ENCODE measurements around the gene PKP3.
"Not testable (repeated sequence)": the region's sequence is repeated elsewhere in the genome, so short reads cannot be mapped to it uniquely, and the experiment has no call there.

PKP3 gene

DNA sequence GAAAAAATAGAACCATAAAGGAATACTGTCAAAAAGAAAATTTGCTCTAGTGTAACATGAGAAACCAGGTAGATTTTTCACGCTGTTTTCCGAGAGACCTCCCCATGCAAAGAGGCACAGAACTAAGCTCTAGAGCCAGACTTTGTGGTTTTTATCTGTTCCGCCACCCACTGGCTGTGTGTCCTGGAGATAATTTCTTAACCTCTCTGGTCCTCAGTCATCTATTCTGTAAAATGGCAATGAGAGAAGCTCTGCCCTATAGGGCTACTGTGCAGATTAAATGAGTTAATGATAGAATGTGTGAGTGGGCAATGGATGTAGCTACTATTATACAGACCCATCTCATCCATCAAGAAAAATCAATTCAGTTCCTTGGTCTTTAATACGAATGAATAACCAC lies 30.2 kb downstream of the PKP3 start (continued):
- TF ChIP-seq, protein P1, sequence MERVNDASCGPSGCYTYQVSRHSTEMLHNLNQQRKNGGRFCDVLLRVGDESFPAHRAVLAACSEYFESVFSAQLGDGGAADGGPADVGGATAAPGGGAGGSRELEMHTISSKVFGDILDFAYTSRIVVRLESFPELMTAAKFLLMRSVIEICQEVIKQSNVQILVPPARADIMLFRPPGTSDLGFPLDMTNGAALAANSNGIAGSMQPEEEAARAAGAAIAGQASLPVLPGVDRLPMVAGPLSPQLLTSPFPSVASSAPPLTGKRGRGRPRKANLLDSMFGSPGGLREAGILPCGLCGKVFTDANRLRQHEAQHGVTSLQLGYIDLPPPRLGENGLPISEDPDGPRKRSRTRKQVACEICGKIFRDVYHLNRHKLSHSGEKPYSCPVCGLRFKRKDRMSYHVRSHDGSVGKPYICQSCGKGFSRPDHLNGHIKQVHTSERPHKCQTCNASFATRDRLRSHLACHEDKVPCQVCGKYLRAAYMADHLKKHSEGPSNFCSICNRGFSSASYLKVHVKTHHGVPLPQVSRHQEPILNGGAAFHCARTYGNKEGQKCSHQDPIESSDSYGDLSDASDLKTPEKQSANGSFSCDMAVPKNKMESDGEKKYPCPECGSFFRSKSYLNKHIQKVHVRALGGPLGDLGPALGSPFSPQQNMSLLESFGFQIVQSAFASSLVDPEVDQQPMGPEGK (CRISPR knock-in tag; IDR thresholded peaks at IDR 0.05; ENCODE audit: borderline replicate concordance): no peak
- TF ChIP-seq GLIS3 (CRISPR knock-in tag; IDR thresholded peaks at IDR 0.05) (no peak), ESRRG (CRISPR knock-in tag; IDR thresholded peaks at IDR 0.05) (no peak)

DNA sequence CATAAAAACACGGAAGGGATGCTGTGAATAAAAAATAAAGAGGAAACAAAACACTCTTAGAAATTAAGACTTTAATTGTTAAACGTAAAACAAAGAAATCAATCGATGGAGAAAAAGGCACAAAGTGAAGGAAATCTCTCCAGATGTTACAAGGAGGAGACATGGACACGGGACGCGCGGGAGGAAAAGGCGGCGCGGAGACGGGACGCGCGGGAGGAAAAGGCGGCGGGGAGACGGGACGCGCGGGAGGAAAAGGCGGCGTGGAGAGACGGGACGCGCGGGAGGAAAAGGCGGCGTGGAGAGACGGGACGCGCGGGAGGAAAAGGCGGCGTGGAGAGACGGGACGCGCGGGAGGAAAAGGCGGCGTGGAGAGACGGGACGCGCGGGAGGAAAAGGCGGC lies 30.8 kb downstream of the PKP3 start:
- not testable (repeated sequence) for ATAC-seq

DNA sequence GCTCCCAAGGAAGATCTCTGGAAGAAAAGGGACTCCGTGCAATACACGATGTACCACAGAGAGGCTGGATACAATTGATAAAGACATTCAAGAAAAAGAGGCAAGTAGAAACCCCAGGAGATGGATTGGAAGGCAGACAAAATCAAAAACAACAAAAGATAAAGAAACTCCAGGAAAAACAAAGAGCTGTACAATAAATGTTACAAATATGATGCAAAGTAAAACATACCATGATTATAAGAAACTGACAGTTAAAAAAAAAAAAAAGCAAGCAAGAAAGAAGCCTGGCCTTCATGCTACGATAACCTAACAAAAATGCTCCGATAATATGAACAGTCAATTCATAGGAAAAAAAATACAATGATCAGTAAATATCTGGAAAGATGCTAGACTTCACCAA lies 31.3 kb downstream of the PKP3 start:
- no peak for ATAC-seq
- TF ChIP-seq, protein P2, sequence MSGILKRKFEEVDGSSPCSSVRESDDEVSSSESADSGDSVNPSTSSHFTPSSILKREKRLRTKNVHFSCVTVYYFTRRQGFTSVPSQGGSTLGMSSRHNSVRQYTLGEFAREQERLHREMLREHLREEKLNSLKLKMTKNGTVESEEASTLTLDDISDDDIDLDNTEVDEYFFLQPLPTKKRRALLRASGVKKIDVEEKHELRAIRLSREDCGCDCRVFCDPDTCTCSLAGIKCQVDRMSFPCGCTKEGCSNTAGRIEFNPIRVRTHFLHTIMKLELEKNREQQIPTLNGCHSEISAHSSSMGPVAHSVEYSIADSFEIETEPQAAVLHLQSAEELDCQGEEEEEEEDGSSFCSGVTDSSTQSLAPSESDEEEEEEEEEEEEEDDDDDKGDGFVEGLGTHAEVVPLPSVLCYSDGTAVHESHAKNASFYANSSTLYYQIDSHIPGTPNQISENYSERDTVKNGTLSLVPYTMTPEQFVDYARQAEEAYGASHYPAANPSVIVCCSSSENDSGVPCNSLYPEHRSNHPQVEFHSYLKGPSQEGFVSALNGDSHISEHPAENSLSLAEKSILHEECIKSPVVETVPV (CRISPR knock-in tag; IDR thresholded peaks at IDR 0.05): no peak
- no peak for TF ChIP-seq TOX (CRISPR knock-in tag; IDR thresholded peaks at IDR 0.05; ENCODE audit: borderline replicate concordance)

DNA sequence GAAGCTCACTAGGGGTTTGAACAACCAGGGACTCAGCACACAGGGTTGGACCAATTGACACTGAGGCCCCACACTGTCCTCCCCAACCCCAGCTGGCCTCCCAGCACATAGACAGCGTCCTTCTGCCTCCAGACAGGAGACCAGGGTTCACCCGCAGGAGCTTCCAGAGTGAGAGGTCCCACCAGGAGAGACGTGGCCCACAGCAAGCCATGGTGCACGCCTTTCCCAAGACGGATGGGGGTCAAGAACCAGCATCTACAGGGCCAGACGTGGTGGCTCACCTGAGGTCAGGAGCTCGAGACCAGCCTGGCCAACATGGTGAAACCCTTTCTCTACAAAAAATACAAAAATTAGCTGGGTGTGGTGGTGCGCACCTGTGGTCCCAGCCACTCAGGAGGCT lies 32.8 kb downstream of the PKP3 start:
- TF ChIP-seq ZNF70 (CRISPR knock-in tag; IDR thresholded peaks at IDR 0.05) (no peak), CREB5 (CRISPR knock-in tag; IDR thresholded peaks at IDR 0.05; ENCODE audit: low read depth) (no peak), OSR1 (CRISPR knock-in tag; IDR thresholded peaks at IDR 0.05) (no peak), TCF4 (CRISPR knock-in tag; IDR thresholded peaks at IDR 0.05; ENCODE audit: borderline replicate concordance) (no peak), BACH2 (CRISPR knock-in tag; IDR thresholded peaks at IDR 0.05; ENCODE audit: borderline replicate concordance) (no peak)
- ATAC-seq: no peak

DNA sequence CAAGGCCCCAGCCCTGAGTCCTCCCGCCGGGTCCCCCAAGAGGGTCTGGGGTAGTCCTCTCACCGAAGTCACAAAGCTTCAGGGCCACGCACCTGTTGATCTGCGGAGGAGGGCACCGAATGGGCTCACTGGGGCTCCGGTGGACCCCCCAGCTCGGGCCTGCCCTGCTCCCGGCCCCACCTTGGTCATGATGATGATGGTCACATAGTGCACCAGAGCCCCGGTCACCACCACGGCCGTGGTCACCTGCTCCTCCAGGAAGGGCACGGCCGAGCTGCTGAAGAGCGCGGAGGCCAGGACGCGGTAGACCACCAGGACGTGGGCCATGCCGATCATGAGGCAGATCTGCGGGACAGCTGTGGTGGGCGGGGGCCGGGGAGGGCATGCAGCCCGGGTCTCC lies 34.3 kb downstream of the PKP3 start:
- no peak for TF ChIP-seq TOX (CRISPR knock-in tag; IDR thresholded peaks at IDR 0.05; ENCODE audit: borderline replicate concordance)
- TF ChIP-seq ZFP3 (CRISPR knock-in tag; IDR thresholded peaks at IDR 0.05): no peak
- no peak for TF ChIP-seq CSDC2 (CRISPR knock-in tag; IDR thresholded peaks at IDR 0.05)
- no peak for TF ChIP-seq RARB (CRISPR knock-in tag; IDR thresholded peaks at IDR 0.05)
- TF ChIP-seq ZC3H10 (CRISPR knock-in tag; IDR thresholded peaks at IDR 0.05): no peak
- no peak for TF ChIP-seq TSHZ2 (CRISPR knock-in tag; IDR thresholded peaks at IDR 0.05)
- no peak for TF ChIP-seq ZFP30 (CRISPR knock-in tag; IDR thresholded peaks at IDR 0.05)
- no peak for TF ChIP-seq SNAI2 (CRISPR knock-in tag; IDR thresholded peaks at IDR 0.05)
- TF ChIP-seq ISL1 (CRISPR knock-in tag; IDR thresholded peaks at IDR 0.05): no peak
- TF ChIP-seq CREB5 (CRISPR knock-in tag; IDR thresholded peaks at IDR 0.05; ENCODE audit: low read depth): no peak
- TF ChIP-seq POU6F1 (CRISPR knock-in tag; IDR thresholded peaks at IDR 0.05; ENCODE audit: borderline replicate concordance, low read depth): no peak
- TF ChIP-seq BACH2 (CRISPR knock-in tag; IDR thresholded peaks at IDR 0.05; ENCODE audit: borderline replicate concordance): no peak
- TF ChIP-seq ZNF70 (CRISPR knock-in tag; IDR thresholded peaks at IDR 0.05): no peak
- no peak for TF ChIP-seq PPARA (CRISPR knock-in tag; IDR thresholded peaks at IDR 0.05; ENCODE audit: borderline replicate concordance)
- no peak for TF ChIP-seq TCF4 (CRISPR knock-in tag; IDR thresholded peaks at IDR 0.05; ENCODE audit: borderline replicate concordance)
- TF ChIP-seq, protein P2 (CRISPR knock-in tag; IDR thresholded peaks at IDR 0.05): no peak
- TF ChIP-seq OSR1 (CRISPR knock-in tag; IDR thresholded peaks at IDR 0.05): no peak
- ATAC-seq: no peak

Data from SK-N-SH treated with all-trans-retinoic acid at 6 μM for 48 hours (cell line).